WTC11 (cell line): ENCODE measurements around the gene MTA1. TPM values are rescaled to one million over a fixed set of nuclear protein-coding genes. Genes with fewer than 3 reads are reported as not detected.

Source experiments
- ATAC-seq: fragments of 200-7000 bp; cut with Tn5 transposase; 2 replicates; pipeline ENCODE4 v1.10.0; 2021; ENCODE audit warnings: mild to moderate bottlenecking, moderate library complexity
- CTCF ChIA-PET: fragments of 300-600 bp; sonication (Branson Sonifier 250); formaldehyde crosslinking; loops from one replicate; lab custom pipeline; 2021; ENCODE audit warnings: antibody characterized with exemption; lab: Charles Lee
- POLR2A ChIA-PET: fragments of 350-600 bp; sonication (Branson Sonifier 250); formaldehyde crosslinking; loops from one replicate; lab custom pipeline; 2021; ENCODE audit warnings: antibody characterized with exemption; lab: Charles Lee
- DNase-seq: peaks from one replicate; pipeline ENCODE4 v3.0.0; 2021; ENCODE audit warnings: low spot score
- H3K27ac Mint-ChIP-seq: 2 replicates; pipeline ENCODE4 v1.8.0; 2021; ENCODE audit warnings: mixed read lengths
- H3K27me3 Mint-ChIP-seq: 2 replicates; pipeline ENCODE4 v1.8.0; 2021; ENCODE audit warnings: low read depth, mild to moderate bottlenecking, moderate library complexity, mixed read lengths
- H3K36me3 Mint-ChIP-seq: 2 replicates; pipeline ENCODE4 v1.8.0; 2021; ENCODE audit warnings: mixed read lengths
- H3K4me1 Mint-ChIP-seq: 2 replicates; pipeline ENCODE4 v1.8.0; 2022; ENCODE audit warnings: mixed read lengths
- H3K4me3 Mint-ChIP-seq: 2 replicates; pipeline ENCODE4 v1.8.0; 2021; ENCODE audit warnings: mild to moderate bottlenecking, moderate library complexity, mixed read lengths
- H3K9me3 Mint-ChIP-seq: 2 replicates; pipeline ENCODE4 v1.8.0; 2021; ENCODE audit warnings: mixed read lengths
- CBFB ChIP-seq: sonication (generic); formaldehyde crosslinking; IDR thresholded peaks from 2 replicates; pipeline ENCODE4 v1.8.1; 2022; ENCODE audit warnings: mild to moderate bottlenecking, low read depth, missing genetic modification reagents
- E2F1 ChIP-seq: sonication (generic); formaldehyde crosslinking; IDR thresholded peaks from 2 replicates; pipeline ENCODE4 v1.8.0; 2022; ENCODE audit warnings: mild to moderate bottlenecking, missing genetic modification reagents
- ELF4 ChIP-seq: sonication (generic); formaldehyde crosslinking; IDR thresholded peaks from 2 replicates; pipeline ENCODE4 v1.8.1; 2022; ENCODE audit warnings: low read depth, mild to moderate bottlenecking, moderate library complexity, missing genetic modification reagents
- SMAD3 ChIP-seq: sonication (generic); formaldehyde crosslinking; IDR thresholded peaks from 2 replicates; pipeline ENCODE4 v1.8.0; 2022; ENCODE audit warnings: missing genetic modification reagents, mild to moderate bottlenecking, borderline replicate concordance
- TEAD1 ChIP-seq: sonication (generic); formaldehyde crosslinking; IDR thresholded peaks from 2 replicates; pipeline ENCODE4 v1.8.0; 2022; ENCODE audit warnings: mild to moderate bottlenecking, missing genetic modification reagents
- TP53 ChIP-seq: sonication (generic); formaldehyde crosslinking; IDR thresholded peaks from 2 replicates; pipeline ENCODE4 v1.8.1; 2023; ENCODE audit warnings: mild to moderate bottlenecking, missing genetic modification reagents
- total RNA-seq: library from RNA; stranded (reverse); gene quantifications from 3 replicates; pipeline ENCODE4 v1.2.3, GENCODE V29; 2021
- TF ChIP-seq, protein P1 (sequence below): fragments of 250-450 bp; sonication (Bioruptor Pico); IDR thresholded peaks from 2 replicates; pipeline ENCODE4 v1.9.0; 2021; ENCODE audit warnings: mild to moderate bottlenecking
- TF ChIP-seq, protein P2 (sequence below): sonication (generic); formaldehyde crosslinking; IDR thresholded peaks from 2 replicates; pipeline ENCODE4 v1.8.1; 2023; ENCODE audit warnings: mild to moderate bottlenecking, moderate library complexity, missing genetic modification reagents
- TF ChIP-seq, protein P3 (sequence below): sonication (generic); formaldehyde crosslinking; IDR thresholded peaks from 2 replicates; pipeline ENCODE4 v1.8.1; 2022; ENCODE audit warnings: mild to moderate bottlenecking, moderate library complexity, missing genetic modification reagents
- TF ChIP-seq, protein P4 (sequence below): sonication (generic); formaldehyde crosslinking; IDR thresholded peaks from 2 replicates; pipeline ENCODE4 v1.8.0; 2023; ENCODE audit warnings: missing genetic modification reagents, mild to moderate bottlenecking, borderline replicate concordance

MTA1 gene
- total RNA-seq, 1 experiment from 2014 or later, result 279 TPM

DNA sequence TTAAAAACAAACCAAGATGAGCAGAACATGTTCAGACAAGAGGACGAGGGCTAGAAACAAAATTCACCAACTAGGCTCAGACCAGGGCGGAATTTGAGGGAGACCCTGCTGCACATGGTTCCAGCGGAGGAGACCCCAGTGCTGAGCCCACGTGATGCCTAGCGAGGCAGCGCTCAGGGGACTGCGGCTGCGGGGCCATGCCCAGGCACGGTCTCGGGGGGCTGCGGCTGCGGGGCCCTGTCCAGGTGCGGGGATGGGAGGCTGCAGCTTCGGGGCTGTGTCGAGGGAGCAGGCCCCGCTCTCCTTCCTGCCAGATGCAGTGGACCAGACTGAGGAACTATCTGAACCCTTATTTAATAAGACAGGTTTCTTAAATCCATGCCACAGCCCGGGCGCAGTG lies 42.3 kb downstream of the MTA1 start (continued):
- TF ChIP-seq, protein P1, sequence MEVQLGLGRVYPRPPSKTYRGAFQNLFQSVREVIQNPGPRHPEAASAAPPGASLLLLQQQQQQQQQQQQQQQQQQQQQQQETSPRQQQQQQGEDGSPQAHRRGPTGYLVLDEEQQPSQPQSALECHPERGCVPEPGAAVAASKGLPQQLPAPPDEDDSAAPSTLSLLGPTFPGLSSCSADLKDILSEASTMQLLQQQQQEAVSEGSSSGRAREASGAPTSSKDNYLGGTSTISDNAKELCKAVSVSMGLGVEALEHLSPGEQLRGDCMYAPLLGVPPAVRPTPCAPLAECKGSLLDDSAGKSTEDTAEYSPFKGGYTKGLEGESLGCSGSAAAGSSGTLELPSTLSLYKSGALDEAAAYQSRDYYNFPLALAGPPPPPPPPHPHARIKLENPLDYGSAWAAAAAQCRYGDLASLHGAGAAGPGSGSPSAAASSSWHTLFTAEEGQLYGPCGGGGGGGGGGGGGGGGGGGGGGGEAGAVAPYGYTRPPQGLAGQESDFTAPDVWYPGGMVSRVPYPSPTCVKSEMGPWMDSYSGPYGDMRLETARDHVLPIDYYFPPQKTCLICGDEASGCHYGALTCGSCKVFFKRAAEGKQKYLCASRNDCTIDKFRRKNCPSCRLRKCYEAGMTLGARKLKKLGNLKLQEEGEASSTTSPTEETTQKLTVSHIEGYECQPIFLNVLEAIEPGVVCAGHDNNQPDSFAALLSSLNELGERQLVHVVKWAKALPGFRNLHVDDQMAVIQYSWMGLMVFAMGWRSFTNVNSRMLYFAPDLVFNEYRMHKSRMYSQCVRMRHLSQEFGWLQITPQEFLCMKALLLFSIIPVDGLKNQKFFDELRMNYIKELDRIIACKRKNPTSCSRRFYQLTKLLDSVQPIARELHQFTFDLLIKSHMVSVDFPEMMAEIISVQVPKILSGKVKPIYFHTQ (CRISPR knock-in tag), result no peak
- TF ChIP-seq ELF4 (CRISPR knock-in tag), result no peak
- TF ChIP-seq, protein P2, sequence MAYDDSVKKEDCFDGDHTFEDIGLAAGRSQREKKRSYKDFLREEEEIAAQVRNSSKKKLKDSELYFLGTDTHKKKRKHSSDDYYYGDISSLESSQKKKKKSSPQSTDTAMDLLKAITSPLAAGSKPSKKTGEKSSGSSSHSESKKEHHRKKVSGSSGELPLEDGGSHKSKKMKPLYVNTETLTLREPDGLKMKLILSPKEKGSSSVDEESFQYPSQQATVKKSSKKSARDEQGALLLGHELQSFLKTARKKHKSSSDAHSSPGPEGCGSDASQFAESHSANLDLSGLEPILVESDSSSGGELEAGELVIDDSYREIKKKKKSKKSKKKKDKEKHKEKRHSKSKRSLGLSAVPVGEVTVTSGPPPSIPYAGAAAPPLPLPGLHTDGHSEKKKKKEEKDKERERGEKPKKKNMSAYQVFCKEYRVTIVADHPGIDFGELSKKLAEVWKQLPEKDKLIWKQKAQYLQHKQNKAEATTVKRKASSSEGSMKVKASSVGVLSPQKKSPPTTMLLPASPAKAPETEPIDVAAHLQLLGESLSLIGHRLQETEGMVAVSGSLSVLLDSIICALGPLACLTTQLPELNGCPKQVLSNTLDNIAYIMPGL (CRISPR knock-in tag), result no peak
- TF ChIP-seq, protein P3, sequence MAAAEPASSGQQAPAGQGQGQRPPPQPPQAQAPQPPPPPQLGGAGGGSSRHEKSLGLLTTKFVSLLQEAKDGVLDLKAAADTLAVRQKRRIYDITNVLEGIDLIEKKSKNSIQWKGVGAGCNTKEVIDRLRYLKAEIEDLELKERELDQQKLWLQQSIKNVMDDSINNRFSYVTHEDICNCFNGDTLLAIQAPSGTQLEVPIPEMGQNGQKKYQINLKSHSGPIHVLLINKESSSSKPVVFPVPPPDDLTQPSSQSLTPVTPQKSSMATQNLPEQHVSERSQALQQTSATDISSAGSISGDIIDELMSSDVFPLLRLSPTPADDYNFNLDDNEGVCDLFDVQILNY (CRISPR knock-in tag), result no peak

DNA sequence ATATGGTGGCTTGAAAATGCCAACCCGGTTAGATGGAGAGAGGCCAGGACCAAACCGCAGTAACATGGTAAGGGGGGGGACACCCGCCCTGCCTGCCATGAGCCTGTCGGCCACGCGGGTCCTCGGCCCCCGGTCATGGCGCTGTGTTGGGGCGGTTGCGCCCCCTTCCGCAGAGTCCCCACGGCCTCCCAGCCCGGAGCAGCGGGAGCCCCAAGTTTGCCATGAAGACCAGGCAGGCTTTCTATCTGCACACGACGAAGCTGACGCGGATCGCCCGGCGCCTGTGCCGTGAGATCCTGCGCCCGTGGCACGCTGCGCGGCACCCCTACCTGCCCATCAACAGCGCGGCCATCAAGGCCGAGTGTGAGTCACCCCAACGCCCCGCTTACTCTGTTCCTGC lies 44.9 kb downstream of the MTA1 start:
- Mint-ChIP-seq H3K4me1 (no peaks in the 10 kb centered on the region), H3K9me3 (no peaks in the 10 kb centered on the region), H3K36me3 (peaks cover 20% of the 10 kb centered on the region), H3K27me3 (no peaks in the 10 kb centered on the region), H3K4me3 (no peak overlapping the region), H3K27ac (no peak overlapping the region)
- TF ChIP-seq, protein P4, sequence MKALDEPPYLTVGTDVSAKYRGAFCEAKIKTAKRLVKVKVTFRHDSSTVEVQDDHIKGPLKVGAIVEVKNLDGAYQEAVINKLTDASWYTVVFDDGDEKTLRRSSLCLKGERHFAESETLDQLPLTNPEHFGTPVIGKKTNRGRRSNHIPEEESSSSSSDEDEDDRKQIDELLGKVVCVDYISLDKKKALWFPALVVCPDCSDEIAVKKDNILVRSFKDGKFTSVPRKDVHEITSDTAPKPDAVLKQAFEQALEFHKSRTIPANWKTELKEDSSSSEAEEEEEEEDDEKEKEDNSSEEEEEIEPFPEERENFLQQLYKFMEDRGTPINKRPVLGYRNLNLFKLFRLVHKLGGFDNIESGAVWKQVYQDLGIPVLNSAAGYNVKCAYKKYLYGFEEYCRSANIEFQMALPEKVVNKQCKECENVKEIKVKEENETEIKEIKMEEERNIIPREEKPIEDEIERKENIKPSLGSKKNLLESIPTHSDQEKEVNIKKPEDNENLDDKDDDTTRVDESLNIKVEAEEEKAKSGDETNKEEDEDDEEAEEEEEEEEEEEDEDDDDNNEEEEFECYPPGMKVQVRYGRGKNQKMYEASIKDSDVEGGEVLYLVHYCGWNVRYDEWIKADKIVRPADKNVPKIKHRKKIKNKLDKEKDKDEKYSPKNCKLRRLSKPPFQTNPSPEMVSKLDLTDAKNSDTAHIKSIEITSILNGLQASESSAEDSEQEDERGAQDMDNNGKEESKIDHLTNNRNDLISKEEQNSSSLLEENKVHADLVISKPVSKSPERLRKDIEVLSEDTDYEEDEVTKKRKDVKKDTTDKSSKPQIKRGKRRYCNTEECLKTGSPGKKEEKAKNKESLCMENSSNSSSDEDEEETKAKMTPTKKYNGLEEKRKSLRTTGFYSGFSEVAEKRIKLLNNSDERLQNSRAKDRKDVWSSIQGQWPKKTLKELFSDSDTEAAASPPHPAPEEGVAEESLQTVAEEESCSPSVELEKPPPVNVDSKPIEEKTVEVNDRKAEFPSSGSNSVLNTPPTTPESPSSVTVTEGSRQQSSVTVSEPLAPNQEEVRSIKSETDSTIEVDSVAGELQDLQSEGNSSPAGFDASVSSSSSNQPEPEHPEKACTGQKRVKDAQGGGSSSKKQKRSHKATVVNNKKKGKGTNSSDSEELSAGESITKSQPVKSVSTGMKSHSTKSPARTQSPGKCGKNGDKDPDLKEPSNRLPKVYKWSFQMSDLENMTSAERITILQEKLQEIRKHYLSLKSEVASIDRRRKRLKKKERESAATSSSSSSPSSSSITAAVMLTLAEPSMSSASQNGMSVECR (CRISPR knock-in tag), result no peak
- TF ChIP-seq E2F1 (no peak), SMAD3 (CRISPR knock-in tag) (no peak), TEAD1 (CRISPR knock-in tag) (no peak), CBFB (CRISPR knock-in tag) (no peak), TP53 (CRISPR knock-in tag) (no peak)
- CTCF ChIA-PET, result interaction anchor here (1.0 kb wide), 1 partner anchor 16 kb away, joined by 3 read pairs; no protein-coding TSS in a partner anchor
- POLR2A ChIA-PET, result no interaction called here
- ATAC-seq (no peak), DNase-seq (no peak)
